OCI-LY3 (cell line): ENCODE data around the gene GARRE1.

ENCODE experiments used
- H2AFZ ChIP-seq: fragments of 200-600, 300-600 bp; shearing (Covaris generic); 2 replicates; pipeline ENCODE4 v1.6.0; 2014; ENCODE audit warnings: antibody characterized with exemption, low read depth, low read length
- H3K27ac ChIP-seq: fragments of 200-600, 300-600 bp; sonication (generic); 2 replicates; pipeline ENCODE4 v1.5.1; 2014; ENCODE audit warnings: mild to moderate bottlenecking, low read length, moderate library complexity, mixed read lengths
- H3K27me3 ChIP-seq: fragments of 200-600, 300-600 bp; sonication (generic); 2 replicates; pipeline ENCODE4 v1.6.1; 2014; ENCODE audit warnings: low read depth, low read length, mixed read lengths
- H3K36me3 ChIP-seq: fragments of 200-600, 300-600 bp; sonication (generic); replicated peaks from 2 replicates; pipeline ENCODE3; 2014; ENCODE audit warnings: low read depth, low read length, mixed read lengths
- H3K4me1 ChIP-seq: fragments of 300-600, 200-600 bp; sonication (generic); 2 replicates; pipeline ENCODE4 v1.6.1; 2014; ENCODE audit warnings: low read length, mixed read lengths
- H3K4me2 ChIP-seq: fragments of 200-600, 300-600 bp; sonication (generic); 2 replicates; pipeline ENCODE4 v1.6.1; 2014; ENCODE audit warnings: low read length, mixed read lengths
- H3K4me3 ChIP-seq: fragments of 300-600, 200-600 bp; sonication (generic); 2 replicates; pipeline ENCODE4 v1.5.1; 2014; ENCODE audit warnings: antibody characterized with exemption, mild to moderate bottlenecking, low read length, moderate library complexity
- H3K79me2 ChIP-seq: fragments of 300-600, 200-600 bp; shearing (Covaris generic); 2 replicates; pipeline ENCODE4 v1.6.1; 2014; ENCODE audit warnings: mild to moderate bottlenecking, low read length, mixed read lengths
- H3K9ac ChIP-seq: fragments of 300-600, 200-600 bp; shearing (Covaris generic); 2 replicates; pipeline ENCODE4 v1.6.0; 2014; ENCODE audit warnings: mild to moderate bottlenecking, low read length, moderate library complexity
- H3K9me3 ChIP-seq: fragments of 200-600, 300-600 bp; shearing (Covaris generic); 2 replicates; pipeline ENCODE4 v1.6.1; 2014; ENCODE audit warnings: low read length, mixed read lengths; ENCODE audit not compliant: insufficient read depth
- H4K20me1 ChIP-seq: fragments of 200-600, 300-600 bp; sonication (generic); 2 replicates; pipeline ENCODE4 v1.6.1; 2016; ENCODE audit warnings: low read length, mixed read lengths; ENCODE audit not compliant: insufficient read depth
- EZH2phosphoT487 ChIP-seq: fragments of 200-600 bp; shearing (Covaris generic); IDR thresholded peaks from 2 replicates; pipeline ENCODE4 v1.6.1; 2018; ENCODE audit warnings: antibody characterized with exemption, mixed run types, low read depth
- TF ChIP-seq, protein P1 (sequence below): fragments of 200-600, 300-600 bp; sonication (generic); IDR thresholded peaks from 2 replicates; pipeline ENCODE4 v1.5.1; 2014; ENCODE audit warnings: antibody characterized with exemption, low read length, low read depth

GARRE1 gene

GRCh38 chr19:34273121-34273520 lies 18.8 kb downstream of the GARRE1 start:
- Histone ChIP-seq H3K9me3 (no peaks in the 10 kb centered on the region), H3K9ac (no peak overlapping the region), H3K79me2 (peaks cover 8% of the 10 kb centered on the region; the same call in 1 of the 2 replicates), H3K36me3 (peaks cover 2% of the 10 kb centered on the region), H4K20me1 (peaks cover 4% of the 10 kb centered on the region; the same call in 1 of the 2 replicates), H2AFZ (no peak overlapping the region), H3K4me2 (no peak overlapping the region), H3K27me3 (no peaks in the 10 kb centered on the region), H3K4me3 (no peak overlapping the region), H3K27ac (no peak overlapping the region), H3K4me1 (peaks cover 16% of the 10 kb centered on the region)
- TF ChIP-seq EZH2phosphoT487, result no peak
- TF ChIP-seq, protein P1, sequence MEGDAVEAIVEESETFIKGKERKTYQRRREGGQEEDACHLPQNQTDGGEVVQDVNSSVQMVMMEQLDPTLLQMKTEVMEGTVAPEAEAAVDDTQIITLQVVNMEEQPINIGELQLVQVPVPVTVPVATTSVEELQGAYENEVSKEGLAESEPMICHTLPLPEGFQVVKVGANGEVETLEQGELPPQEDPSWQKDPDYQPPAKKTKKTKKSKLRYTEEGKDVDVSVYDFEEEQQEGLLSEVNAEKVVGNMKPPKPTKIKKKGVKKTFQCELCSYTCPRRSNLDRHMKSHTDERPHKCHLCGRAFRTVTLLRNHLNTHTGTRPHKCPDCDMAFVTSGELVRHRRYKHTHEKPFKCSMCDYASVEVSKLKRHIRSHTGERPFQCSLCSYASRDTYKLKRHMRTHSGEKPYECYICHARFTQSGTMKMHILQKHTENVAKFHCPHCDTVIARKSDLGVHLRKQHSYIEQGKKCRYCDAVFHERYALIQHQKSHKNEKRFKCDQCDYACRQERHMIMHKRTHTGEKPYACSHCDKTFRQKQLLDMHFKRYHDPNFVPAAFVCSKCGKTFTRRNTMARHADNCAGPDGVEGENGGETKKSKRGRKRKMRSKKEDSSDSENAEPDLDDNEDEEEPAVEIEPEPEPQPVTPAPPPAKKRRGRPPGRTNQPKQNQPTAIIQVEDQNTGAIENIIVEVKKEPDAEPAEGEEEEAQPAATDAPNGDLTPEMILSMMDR, result no peak

DNA sequence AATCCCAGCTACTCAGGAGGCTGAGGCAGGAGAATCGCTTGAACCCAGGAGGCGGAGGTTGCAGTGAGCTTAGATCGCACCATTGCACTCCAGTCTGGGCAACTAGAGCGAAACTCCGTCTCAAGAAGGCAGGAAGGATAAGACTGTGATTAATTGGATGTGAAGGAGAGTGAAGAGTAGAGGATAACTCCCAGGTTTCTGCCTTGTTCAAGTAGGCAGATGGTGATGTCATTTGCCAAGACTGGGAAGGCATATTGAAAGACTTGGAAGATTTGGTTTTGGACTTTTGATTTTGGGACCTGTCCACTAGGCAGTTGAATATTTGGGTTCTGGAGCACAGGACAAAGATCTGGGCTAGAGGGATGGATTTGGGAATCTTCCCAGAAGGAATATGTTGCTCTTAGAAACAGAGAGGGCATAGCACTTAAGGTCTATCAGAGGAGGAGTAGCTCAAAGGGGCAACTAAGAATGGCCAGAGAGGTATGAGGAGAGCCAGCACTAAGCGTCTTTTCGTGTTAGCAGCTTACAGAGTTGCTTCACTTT lies 20.0 kb downstream of the GARRE1 start:
- peaks cover 2% of the 10 kb centered on the region for H3K36me3 ChIP-seq
- H3K4me1 ChIP-seq, result peaks cover 16% of the 10 kb centered on the region
- peaks cover 4% of the 10 kb centered on the region; the same call in 1 of the 2 replicates for H4K20me1 ChIP-seq
- no peak overlapping the region for H3K27ac ChIP-seq
- no peak overlapping the region for H3K4me2 ChIP-seq
- H3K9ac ChIP-seq, result no peak overlapping the region
- no peaks in the 10 kb centered on the region for H3K27me3 ChIP-seq
- H3K4me3 ChIP-seq, result no peak overlapping the region
- no peaks in the 10 kb centered on the region for H3K9me3 ChIP-seq
- TF ChIP-seq, protein P1, result no peak
- TF ChIP-seq EZH2phosphoT487, result no peak
- peaks cover 8% of the 10 kb centered on the region; the same call in 1 of the 2 replicates for H3K79me2 ChIP-seq
- H2AFZ ChIP-seq, result no peak overlapping the region

DNA sequence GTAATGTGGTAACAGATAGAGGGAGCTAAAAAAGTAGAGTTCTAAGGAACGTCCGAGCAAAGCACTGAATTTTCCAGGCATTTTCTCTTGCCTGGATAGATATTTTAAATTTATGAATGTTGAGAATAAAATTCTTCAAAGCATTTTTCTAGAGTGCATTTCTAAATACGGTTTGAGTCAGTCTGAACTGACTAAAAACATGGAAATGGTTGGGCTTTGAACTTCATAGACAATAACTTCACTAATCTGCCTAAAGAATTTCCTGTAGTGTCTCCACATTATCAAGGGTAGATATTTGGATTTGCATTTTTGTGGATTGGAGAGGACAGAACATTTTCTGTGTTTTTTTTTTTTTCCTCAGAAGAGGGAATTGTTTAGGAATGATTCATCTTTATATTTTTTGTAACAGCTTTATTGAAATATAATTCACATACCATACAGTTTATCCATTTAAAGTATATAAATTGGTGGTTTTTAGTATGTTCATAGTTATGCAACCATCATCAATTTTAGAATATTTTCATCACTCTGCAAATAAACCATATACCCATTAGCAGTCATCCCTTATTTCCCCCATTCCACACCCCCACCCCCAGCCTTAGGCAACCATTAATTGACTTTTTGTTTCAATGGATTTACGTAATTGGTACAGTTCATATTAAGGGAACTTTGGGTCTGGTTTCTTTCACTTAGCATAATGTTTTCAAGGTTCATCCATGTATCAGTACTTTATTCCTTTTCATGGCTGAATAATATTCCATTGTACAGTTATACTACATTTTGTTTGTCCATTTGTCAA lies 20.7 kb downstream of the GARRE1 start:
- no peaks in the 10 kb centered on the region for H3K9me3 ChIP-seq
- H3K36me3 ChIP-seq, result peaks cover 2% of the 10 kb centered on the region
- H3K4me3 ChIP-seq, result no peak overlapping the region
- H3K79me2 ChIP-seq, result peaks cover 8% of the 10 kb centered on the region; the same call in 1 of the 2 replicates
- no peak overlapping the region for H2AFZ ChIP-seq
- no peak overlapping the region for H3K27ac ChIP-seq
- TF ChIP-seq EZH2phosphoT487, result no peak
- TF ChIP-seq, protein P1, result no peak
- peaks cover 4% of the 10 kb centered on the region; the same call in 1 of the 2 replicates for H4K20me1 ChIP-seq
- no peak overlapping the region for H3K4me2 ChIP-seq
- peaks cover 10% of the 10 kb centered on the region for H3K4me1 ChIP-seq
- H3K27me3 ChIP-seq, result no peaks in the 10 kb centered on the region
- H3K9ac ChIP-seq, result no peak overlapping the region

DNA sequence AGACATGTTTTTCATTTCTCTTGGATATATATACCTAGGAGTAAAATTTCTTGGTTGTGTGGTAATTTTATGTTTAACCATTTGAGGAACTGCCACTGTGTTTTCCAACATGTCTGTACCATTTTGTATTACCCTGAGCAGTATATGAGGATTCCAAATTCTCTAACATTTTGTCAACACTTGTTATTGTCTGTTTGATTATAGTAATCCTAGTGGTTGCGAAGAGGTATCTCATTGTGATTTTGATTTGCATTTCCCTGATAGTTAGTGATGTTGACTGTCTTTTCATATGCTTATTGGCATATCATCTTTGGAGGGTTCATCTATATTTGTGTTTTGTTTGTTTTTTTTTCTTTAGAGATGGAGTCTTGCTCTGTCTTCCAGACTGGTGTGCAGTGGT lies 21.4 kb downstream of the GARRE1 start:
- Histone ChIP-seq H3K4me1 (peaks cover 3% of the 10 kb centered on the region), H4K20me1 (peaks cover 4% of the 10 kb centered on the region; the same call in 1 of the 2 replicates), H3K4me3 (no peak overlapping the region), H3K79me2 (peaks cover 7% of the 10 kb centered on the region; the same call in 1 of the 2 replicates), H3K36me3 (peaks cover 2% of the 10 kb centered on the region), H3K27me3 (no peaks in the 10 kb centered on the region), H3K27ac (no peak overlapping the region), H2AFZ (no peak overlapping the region), H3K9me3 (no peaks in the 10 kb centered on the region), H3K4me2 (no peak overlapping the region), H3K9ac (no peak overlapping the region)
- TF ChIP-seq EZH2phosphoT487, result no peak
- TF ChIP-seq, protein P1, result no peak
